ENCODE results near the gene TBL1X.
"Not testable (repeated sequence)": the region's sequence is repeated elsewhere in the genome, so short reads cannot be mapped to it uniquely, and the experiment has no call there.

Gene TBL1X

GRCh38 chrX:9749146-9749692 is 284.4 kb downstream of the TBL1X start:
- no peak for DNase-seq

DNA sequence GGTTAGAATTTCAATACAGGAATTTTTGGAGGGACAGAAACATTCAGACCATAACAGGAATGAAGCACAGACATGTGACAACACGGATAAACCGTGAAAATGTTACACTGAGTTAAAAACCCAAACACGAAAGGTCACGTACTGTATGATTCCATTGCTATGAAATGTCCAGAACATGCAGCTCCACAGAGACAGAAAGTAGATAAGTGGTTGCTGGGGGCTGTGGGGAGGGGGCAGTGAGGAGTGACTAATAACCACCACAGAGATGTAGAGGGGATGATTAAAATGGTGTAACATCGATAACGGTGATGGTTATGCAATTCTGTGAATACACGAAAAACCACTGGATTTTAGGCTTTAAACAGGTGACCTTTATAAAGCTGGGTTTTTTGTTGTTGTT is 292.5 kb downstream of the TBL1X start:
- no peak for DNase-seq

DNA sequence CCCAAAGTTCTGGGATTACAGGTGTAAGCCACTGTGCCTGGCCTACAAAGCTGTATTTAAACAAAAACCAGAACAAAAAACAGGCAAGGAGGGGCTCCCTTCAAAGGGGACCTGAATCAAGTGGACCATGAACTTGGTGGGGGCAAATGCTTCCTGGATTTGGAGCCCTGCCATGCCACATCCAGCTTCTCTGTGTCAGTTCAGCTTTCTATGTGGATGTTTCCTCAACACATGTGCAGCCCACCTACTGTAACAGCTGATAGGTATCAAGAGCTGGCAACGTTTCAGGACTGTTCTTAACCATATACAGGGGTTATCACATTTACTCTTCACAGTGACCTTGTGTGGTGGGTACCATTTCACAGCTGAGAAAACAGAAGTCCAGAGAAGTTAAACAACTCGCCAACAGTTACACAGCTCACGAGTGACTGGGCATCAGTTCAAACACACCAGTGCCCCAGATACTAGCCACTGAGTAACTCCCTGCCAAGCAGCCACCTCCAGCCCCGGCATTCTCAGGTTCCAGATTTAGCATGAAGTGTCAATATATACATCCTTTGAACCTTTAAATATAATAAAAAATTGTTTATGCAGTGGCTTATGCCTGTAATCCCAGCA is 293.3 kb downstream of the TBL1X start:
- DNase-seq: no peak

DNA sequence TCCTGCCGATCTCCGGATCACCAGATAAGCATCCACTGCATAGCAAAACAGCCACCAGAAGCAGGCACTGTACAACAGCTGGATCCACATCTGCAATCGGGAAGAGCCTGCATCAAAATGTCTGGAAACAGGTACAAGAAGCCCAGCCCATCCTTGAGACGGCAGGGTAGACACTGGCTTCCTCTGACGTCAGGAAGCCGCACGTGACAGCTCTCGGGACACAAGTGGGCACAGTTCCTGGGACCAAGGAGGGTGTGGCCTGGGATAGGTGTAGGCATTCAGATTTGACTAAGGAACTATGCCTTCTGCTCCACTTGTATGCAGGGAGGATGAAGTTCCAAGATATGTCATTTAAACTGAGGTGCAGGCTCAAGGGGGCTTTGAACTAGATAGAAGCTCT is 294.5 kb downstream of the TBL1X start:
- no peak for DNase-seq

DNA sequence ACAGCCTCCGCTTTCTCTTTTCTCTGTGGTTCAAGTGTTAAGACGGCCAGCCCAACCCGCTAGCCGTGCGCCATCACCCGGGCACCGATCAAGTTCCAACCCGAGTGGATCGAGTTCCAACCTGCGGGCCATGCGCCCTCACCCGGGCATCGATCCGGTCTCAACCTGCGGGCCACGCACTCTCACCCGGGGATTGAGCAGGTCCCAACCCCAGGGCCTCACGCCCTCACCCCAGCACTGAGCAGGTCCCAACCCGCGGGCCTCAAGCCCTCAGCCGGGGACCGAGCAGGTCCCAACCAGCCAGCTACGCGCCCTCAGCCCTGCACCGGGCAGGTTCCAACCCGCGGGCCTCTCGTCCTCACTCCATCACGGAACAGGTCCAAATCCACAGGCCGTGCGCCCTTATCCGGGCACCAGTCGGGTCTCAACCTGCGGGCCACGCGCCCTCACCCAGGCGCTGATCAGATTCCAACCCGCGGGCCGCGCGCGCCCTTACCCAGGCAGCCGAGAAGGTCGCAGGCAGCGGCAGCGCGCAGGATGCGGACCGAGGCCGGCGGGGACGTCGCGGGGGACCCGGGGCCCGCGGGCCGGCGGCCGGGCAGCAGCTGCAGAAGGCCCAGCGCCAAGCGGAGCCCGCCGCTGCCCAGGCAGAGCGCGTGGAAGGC is 300.3 kb downstream of the TBL1X start:
- peak in 3 of 58 donors; percentile 0 to 9 (median 0) for DNase-seq

GRCh38 chrX:9765737-9766097 is 300.9 kb downstream of the TBL1X start, which contains the start of gene GPR143:
TSS of gene GPR143 (minus strand) at chrX:9765847. CDS start at chrX:9765817, 30 bp downstream.
- DNase-seq: peak in 16 of 58 donors; percentile 0 to 23 (median 6)

DNA sequence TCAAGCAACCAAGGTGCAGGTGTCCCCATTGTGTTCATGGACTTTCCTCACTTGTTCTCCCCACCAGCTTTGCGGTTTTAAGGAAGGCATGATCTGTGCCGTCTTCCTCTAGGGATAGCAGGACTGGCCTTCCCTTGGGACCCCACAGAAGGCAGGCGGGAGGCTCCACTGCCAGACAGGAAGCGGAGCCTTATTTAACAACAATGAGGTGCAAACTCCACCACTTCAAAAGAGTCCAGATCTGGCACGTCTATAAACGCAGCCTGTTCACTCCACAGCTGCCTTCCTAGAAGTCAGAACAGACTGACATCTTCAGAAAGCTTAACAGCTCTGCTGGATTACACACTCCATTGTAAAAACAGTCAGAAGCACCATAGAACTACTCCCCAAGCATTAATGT is 302.5 kb downstream of the TBL1X start:
- DNase-seq: no peak

DNA sequence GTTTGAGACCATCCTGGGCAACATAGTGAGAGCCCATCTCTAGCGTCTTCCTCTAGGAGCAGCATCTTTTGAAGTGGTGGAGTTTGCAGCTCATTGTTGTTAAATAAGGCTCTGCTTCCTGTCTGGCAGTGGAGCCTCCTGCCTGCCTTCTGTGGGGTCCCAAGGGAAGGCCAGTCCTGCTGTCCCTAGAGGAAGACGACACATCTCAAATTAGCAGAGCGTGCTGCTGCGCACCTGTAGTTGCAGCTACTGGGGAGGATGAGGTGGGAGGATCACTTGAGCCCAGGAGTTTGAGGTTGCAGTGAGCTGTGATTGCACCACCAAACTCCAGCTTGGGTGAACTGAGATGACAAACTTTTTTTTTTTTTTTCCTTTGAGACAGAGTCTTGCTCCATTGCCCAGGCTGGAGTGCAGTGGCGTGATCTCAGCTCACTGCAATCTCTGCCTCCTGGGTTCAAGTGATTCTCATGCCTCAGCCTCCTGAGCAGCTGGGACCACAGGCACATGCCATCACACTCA is 303.5 kb downstream of the TBL1X start:
- DNase-seq: not testable (repeated sequence)

DNA sequence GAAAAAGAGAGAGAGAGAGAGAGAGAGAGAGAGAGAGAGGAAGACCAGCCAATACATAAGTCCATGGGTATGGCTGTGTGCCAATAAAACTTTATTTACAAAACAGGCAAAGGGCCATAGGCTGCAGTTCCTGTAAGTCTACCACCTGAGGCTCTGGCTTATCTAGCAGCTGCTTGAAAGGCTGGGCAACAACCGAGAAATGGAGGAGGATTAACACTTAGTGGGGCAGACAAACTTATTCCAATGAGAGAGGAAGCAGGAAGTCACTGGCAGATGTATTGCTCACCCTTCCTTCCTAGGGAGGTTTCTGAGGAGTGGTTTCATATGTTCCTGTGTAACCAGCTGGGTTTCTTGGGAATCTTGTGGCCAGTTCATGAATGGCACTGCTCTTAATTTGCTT is 305.5 kb downstream of the TBL1X start:
- DNase-seq: no peak

DNA sequence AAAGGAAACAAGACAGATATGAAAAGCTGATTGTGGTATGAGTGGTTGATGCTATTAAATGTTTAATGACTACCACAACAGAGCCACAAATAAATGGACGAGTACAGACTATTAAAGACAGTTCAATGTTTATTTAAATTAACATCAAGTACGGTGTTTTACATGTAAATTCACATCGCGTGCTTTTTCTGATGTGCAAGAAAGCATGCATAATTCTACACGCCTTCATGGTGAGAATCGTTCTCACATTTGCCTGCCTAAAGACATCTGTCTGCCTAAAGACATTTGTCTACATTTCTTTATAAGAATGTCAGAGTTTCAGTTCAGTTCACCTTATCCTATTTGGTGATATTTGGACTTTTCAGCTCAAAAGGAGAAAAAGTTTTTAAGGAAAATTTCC is 308.1 kb downstream of the TBL1X start:
- no peak for DNase-seq

DNA sequence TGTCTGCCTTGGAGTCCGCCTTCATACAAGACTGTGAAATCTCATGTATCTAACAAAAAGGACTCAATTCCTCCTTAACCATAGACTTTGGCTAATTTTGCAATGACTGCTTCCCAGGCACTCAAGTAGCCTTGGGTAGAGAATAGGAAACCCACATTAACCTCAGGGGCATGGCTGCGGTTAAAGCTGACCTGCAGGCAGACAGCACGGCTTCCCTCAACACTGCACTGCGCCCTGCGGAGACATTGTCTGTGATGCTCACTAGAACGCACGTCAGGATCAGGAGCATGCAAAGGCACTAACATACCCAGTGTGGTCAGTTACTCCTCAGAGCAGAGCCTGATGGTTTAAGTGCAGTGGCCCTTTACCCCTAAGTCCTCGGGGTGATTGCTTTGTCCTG is 311.1 kb downstream of the TBL1X start:
- no peak for DNase-seq

- no peak for DNase-seq
Measured at GRCh38 chrX:9781941-9782340, 317.1 kb downstream of the TBL1X start.

GRCh38 chrX:9784332-9784731 is 319.5 kb downstream of the TBL1X start:
- DNase-seq: no peak

- no peak for DNase-seq
Measured at GRCh38 chrX:9785254-9785943, 320.5 kb downstream of the TBL1X start.

DNA sequence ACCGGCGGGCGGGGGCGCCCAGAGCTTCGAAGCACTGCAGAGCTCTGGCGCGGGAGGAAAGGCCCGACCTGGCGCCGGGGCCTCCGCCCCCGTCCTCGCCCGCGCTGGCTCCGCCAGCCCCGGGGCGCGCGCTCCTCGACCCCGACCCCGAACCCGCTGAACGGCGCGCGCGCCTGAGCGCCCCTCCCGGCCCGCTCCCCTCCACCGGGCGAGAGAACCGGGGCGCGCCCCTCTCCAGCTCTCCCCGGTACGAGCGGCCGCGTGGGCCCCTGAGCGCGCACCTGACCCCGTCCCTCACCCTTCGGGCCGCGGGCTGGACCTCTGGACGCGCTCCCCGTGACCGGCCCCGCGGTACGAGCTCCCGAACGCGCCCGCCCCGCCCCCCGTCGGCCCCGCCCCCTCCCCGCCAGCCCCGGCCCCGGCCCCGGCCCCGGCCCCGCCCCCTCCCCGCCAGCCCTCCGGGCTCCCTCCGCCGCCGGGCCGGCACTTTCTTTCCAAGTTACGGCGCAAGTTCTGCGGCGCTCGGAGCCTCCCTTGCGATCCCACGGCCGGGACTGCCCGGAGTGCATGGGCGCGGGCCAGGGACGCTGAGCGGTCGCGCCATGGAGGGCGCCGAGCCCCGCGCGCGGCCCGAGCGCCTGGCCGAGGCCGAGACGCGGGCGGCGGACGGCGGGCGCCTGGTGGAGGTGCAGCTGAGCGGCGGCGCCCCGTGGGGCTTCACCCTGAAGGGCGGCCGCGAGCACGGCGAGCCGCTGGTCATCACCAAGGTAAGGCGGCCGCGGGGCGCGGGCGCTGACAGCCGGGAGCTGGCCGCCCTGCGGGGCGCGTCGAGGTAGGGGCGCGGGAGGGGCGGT is 321.3 kb downstream of the TBL1X start, which contains the start of gene SHROOM2:
Gene SHROOM2, plus strand, starts transcription at position 486 of the 854 bp plus-strand sequence. Its CDS starts 117 bp downstream, at position 603.
- DNase-seq: peak in 1 of 58 donors; percentile 7

DNA sequence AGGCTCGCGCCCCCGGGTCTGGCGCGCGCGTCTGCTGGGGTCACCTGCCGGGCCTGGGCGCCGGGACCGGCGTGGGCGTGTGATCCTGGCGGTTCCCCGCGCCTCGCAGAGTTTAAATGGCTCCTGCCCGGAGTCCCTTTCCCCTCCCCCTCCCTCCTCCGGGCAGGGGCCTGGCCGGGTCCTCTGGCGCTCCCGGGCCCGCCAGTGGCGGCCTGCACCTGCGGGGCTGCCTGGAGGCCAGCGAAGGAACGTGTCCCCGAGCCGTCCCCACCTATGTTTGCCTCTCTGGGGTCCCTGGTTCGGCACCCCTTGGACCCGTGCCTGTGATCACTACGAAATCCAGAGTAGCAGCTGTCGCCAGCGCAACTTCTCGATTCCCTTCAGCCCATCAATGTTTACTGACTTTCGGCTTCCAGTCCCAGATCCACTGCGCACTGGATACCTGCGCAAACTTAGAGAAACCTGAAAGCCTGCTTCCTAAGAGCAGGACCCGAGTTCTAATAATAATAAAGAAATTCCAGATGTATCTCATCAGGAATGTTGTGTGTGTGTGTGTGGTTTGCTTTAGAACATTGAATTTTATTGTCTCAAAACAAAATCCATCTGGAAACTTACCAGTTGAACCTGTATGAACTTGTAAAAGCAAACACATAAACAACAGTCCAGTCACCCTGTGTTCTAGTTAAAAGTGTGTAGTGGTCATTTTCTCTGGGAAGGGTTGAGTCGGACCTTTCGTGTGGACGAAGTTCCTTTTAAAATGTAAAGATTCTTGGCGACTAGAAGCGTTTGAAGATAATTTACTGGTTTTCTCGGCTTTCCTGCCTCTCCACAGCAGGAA is 322.2 kb downstream of the TBL1X start:
- DNase-seq: no peak

- no peak for DNase-seq
Measured at GRCh38 chrX:9788911-9789310, 324.1 kb downstream of the TBL1X start.

GRCh38 chrX:9789555-9789954 is 324.7 kb downstream of the TBL1X start:
- no peak for DNase-seq
